GM19043 (cell line): ENCODE results near the gene TNK1.

Source experiments
- ATAC-seq: cut with Tn5 transposase; IDR thresholded peaks from one replicate; pipeline ENCODE4 v1.9.1; 2021; ENCODE audit warnings: low read depth; ENCODE audit not compliant: unreplicated experiment

The TNK1 gene

GRCh38 chr17:7408252-7408727 is 27.4 kb downstream of the TNK1 start:
- no peak for ATAC-seq

DNA sequence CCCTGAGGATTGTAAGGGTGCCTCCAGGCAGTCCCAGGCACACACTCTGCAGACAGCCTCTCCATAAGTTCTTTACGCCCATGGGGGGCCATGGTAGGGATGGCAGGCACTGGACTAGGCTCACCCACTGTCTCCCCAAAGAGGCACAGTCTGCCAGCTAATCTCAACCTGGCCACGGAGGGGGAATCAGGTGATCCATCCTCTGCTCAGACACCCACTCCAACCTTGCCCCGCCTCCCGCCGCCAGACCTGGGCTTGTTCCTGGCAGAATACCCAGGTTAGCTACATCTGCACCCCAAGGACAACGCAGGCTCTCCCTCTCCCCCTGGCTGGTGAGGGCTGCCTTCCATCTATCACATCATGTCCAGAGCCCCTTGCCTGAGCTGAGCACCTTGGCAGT is 28.0 kb downstream of the TNK1 start:
- ATAC-seq = no peak

GRCh38 chr17:7409716-7410115 is 28.8 kb downstream of the TNK1 start:
- no peak for ATAC-seq

DNA sequence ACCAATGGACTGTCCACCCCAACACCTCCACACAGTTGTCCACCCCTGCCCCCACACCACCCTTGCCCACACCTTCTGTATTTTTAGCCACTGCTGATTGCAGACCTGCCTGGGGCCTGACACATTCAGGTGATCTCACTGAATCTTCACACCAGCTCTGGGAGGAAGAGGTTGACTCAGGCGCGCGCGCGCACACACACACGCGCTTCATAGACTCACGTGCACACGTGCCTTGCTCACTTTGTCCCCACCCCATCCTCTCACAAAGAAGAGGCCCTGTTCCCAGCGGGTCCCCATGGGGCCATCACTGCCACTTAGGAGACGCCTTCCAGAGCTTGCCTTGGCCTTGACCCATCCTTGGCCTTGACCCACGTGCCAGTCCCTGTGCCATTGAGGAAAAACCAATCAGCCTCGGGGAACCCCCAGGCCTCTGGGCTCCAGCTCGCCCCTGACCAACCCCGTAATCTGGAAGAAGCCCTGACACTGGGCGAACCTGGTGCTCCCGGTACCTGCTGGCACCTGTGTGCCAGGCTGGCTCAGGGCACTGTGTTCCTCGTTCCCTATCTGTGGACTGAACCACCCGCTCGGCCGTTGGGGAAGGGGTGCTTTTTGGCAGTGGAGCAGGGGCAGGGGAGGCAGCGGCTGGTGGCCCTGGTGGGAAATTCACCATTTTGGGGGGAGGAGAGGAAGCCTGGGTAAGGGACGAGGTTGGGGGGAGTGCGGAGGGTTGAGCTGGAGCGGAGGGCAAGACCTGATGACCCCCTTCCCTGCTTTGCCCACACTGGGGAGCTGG is 29.9 kb downstream of the TNK1 start:
- ATAC-seq = no peak

GRCh38 chr17:7411427-7411750 is 30.5 kb downstream of the TNK1 start:
- ATAC-seq = no peak

- ATAC-seq = no peak
Observed at GRCh38 chr17:7413346-7413985, 32.6 kb downstream of the TNK1 start.

- ATAC-seq = no peak
Observed at GRCh38 chr17:7414837-7415236, 33.9 kb downstream of the TNK1 start.

- no peak for ATAC-seq
Observed at GRCh38 chr17:7415784-7416183, 34.9 kb downstream of the TNK1 start.

- ATAC-seq = no peak
Observed at GRCh38 chr17:7416323-7416722, 35.4 kb downstream of the TNK1 start.

GRCh38 chr17:7417056-7417655 is 36.3 kb downstream of the TNK1 start:
- no peak for ATAC-seq

DNA sequence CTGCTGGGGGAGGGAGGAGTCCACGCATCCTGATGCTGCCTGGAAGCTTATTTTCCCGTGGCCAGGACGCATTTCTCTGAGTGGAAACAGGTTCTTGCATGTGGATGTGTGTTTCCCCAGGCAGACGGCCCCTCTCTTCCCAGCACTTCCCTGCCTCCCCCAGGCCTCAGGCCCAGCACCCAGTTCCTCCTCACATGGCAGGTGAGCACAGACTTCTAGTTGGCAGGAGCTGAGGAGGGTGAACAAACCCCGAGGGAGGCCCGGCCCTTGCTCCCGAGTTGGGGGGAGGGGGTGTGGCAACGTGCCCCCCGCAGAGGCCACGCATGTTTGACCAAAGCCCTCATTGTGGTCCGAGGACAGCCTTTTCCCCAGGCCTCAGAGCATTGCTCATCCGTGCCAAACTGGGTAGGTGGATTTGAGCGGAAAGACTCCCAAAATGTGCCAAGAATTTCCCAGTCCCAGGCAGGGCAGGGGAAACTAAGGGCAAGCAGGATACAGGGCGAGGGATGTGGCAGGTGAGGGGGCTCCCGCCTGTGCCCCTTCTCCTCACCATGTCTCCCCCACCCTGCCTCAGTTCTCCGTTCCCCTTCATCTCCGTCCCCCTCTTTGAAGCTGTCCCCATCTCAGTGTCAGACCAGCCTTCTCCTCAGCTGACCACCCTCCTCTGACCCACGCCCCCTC is 37.7 kb downstream of the TNK1 start:
- ATAC-seq = no peak

DNA sequence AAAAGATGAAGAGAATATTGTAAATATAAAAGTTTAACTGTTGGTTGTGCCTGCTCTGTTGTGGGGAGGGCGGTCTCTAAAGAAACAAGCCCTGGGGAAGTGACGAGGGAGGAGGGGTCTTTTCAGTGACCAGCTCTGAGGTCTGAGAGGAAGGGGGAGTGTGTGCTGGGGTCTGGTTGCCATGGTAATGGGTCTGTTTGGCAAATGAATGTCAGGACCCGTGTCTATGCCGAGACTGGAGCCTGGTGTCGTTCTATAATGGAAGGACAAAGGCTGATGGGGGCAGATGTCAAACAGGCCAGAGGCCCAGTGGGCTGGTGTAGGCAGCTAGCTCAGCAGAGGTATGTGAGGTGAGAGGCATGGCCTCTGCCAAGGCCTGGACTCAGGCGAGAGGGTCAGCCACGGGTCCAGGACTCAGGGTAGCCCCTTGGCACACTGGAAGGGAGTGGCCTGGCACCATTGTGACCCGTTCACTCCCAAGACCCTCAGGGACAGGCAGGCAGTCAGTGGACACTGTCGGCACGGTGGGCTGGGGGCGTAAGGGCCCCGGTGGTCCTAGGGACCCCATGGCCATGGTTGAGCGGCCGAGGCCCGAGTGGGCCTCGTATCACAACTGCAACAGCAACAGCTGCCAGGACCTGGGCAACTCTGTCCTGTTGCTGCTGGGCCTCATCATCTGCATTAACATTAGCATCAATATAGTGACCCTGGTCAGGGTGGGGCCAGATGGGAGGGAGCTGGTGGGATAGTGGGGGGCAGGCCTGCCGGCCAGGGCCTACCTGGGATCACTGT is 39.1 kb downstream of the TNK1 start, which contains the start of gene SPEM1:
Gene SPEM1, plus strand, starts transcription at position 506 of the 792 bp plus-strand sequence. Its CDS starts 61 bp downstream, at position 567.
- ATAC-seq = no peak

- no peak for ATAC-seq
Observed at GRCh38 chr17:7421186-7421585, 40.3 kb downstream of the TNK1 start.

GRCh38 chr17:7423679-7424078 is 42.8 kb downstream of the TNK1 start:
- no peak for ATAC-seq

GRCh38 chr17:7425316-7425715 is 44.4 kb downstream of the TNK1 start, which contains the start of gene SPEM2:
Gene SPEM2 (plus strand): TSS chr17:7425616. CDS start chr17:7425689, 73 bp downstream.
- ATAC-seq = no peak

DNA sequence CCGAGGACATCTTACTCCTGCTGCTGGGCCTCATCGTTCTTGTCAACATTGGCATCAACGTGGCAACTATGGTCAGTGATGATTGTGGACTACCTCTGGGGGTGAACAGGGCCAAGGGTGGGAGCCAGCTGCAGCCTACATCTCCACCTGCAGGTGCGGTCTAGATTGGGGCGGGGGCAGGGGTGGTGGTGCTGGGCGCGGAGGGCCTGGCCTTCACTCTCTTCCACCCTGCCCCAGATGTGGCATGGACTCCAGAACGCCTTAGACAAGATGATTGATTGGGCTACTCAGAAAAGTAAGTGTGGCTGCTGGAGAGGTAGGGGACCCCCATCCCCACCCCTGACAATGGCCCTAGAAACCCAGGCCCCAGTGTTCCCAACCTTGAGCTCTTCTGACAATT is 44.9 kb downstream of the TNK1 start:
- no peak for ATAC-seq

GRCh38 chr17:7426203-7426863 is 45.4 kb downstream of the TNK1 start:
- ATAC-seq = no peak

DNA sequence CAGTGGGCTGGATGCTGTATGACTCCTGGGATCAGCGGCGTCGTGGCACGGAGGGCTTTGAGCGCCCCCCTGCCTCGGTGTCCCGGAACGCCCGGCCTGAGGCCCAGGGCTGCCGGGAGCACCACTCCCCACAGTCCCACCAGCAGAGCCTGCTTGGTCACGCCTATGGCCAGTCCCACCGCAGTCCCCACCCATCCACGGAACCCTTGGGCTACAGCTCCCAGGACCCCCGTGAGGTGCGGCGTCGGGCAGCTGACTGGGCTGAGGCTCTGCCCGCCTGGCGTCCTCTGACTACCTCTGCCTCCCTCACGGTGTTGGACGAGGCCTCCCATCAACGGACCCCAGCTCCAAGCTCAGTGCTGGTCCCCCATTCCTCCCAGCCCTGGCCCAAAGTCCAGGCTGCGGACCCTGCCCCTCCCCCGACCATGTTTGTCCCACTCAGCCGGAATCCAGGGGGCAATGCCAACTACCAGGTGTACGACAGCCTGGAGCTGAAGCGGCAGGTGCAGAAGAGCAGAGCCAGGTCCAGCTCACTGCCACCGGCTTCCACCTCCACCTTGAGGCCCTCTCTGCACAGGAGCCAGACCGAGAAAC is 46.1 kb downstream of the TNK1 start:
- ATAC-seq = no peak

DNA sequence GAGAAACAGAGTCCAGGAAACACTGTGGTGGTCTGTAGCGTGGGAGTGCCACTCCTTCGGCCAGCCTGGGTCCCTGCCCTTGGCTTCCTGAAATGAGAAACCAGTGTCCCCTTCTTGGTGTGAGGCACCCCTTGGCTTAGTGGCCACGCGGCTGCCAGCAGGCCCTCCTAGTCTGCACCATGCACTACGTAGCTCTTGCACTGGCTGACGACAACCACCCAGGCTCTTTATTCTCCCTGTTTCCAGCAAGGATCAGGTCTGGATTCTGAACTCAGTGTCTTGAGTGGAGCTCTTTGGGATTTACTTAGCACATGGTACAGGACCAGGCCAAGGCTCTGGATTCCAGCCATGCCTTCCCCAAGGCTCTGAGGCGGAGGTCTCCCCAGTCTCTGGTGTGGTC is 46.7 kb downstream of the TNK1 start:
- no peak for ATAC-seq
